GM23338 (cell line): ENCODE results near the gene PPP1R3A. TPM values are rescaled to one million over a fixed set of nuclear protein-coding genes. Genes with fewer than 3 reads are reported as not detected.

Source experiments
- ATAC-seq: fragments of 200-7000 bp; cut with Tn5 transposase; 3 replicates; pipeline ENCODE4 v1.9.1; 2020
- DNase-seq: peaks from one replicate; pipeline ENCODE4 v3.0.0-alpha.2; 2015; ENCODE audit warnings: low spot score
- H2AFZ ChIP-seq: fragments of 200-600 bp; sonication (generic); 2 replicates; pipeline ENCODE4 v1.8.0; 2016; ENCODE audit warnings: antibody characterized with exemption, mild to moderate bottlenecking, moderate library complexity
- H3F3A ChIP-seq: fragments of 200-600 bp; sonication (generic); replicated peaks from 2 replicates; pipeline ENCODE4 v1.8.0; 2017; ENCODE audit warnings: antibody characterized with exemption, mixed run types, low read depth
- H3K27ac ChIP-seq: fragments of 200-600 bp; sonication (generic); 2 replicates; pipeline ENCODE4 v1.6.1; 2016; ENCODE audit warnings: low read depth
- H3K27me3 ChIP-seq: fragments of 200-600 bp; sonication (generic); 2 replicates; pipeline ENCODE4 v1.8.0; 2016; ENCODE audit warnings: mild to moderate bottlenecking, mixed run types, moderate library complexity; ENCODE audit not compliant: insufficient read depth
- H3K36me3 ChIP-seq: fragments of 200-600 bp; sonication (generic); 2 replicates; pipeline ENCODE4 v1.8.0; 2016; ENCODE audit warnings: mild to moderate bottlenecking; ENCODE audit not compliant: insufficient read depth
- H3K4me1 ChIP-seq: fragments of 200-600 bp; sonication (generic); 2 replicates; pipeline ENCODE4 v1.8.0; 2016; ENCODE audit warnings: mild to moderate bottlenecking, moderate library complexity; ENCODE audit not compliant: insufficient read depth
- H3K4me2 ChIP-seq: fragments of 200-600 bp; sonication (generic); 2 replicates; pipeline ENCODE4 v1.7.1; 2017; ENCODE audit warnings: mixed run types
- H3K4me3 ChIP-seq: fragments of 200-600 bp; sonication (generic); 2 replicates; pipeline ENCODE4 v1.6.1; 2016; ENCODE audit warnings: mixed run types
- H3K79me2 ChIP-seq: fragments of 200-600 bp; sonication (generic); replicated peaks from 2 replicates; pipeline ENCODE4 v1.8.0; 2017; ENCODE audit warnings: mild to moderate bottlenecking; ENCODE audit not compliant: insufficient read depth
- H3K9me2 ChIP-seq: fragments of 200-600 bp; sonication (generic); 2 replicates; pipeline ENCODE4 v1.8.0; 2017; ENCODE audit not compliant: insufficient read depth
- H4K20me1 ChIP-seq: fragments of 200-600 bp; sonication (generic); replicated peaks from 2 replicates; pipeline ENCODE4 v1.8.0; 2017; ENCODE audit warnings: mild to moderate bottlenecking; ENCODE audit not compliant: insufficient read depth
- H3K27ac Mint-ChIP-seq: 2 replicates; pipeline ENCODE4 v1.8.0; 2020; ENCODE audit warnings: inconsistent platforms, mild to moderate bottlenecking, moderate library complexity, mixed read lengths
- H3K27me3 Mint-ChIP-seq: 3 replicates; pipeline ENCODE4 v1.8.0; 2022; ENCODE audit warnings: low read depth, mild to moderate bottlenecking, moderate library complexity, mixed read lengths, inconsistent platforms; ENCODE audit not compliant: insufficient read depth, poor library complexity
- H3K36me3 Mint-ChIP-seq: 3 replicates; pipeline ENCODE4 v1.8.0; 2021; ENCODE audit warnings: low read depth, mild to moderate bottlenecking, inconsistent platforms, moderate library complexity, mixed read lengths
- H3K4me1 Mint-ChIP-seq: 3 replicates; pipeline ENCODE4 v1.8.0; 2020; ENCODE audit warnings: mild to moderate bottlenecking, inconsistent platforms, mixed read lengths
- H3K4me3 Mint-ChIP-seq: 3 replicates; pipeline ENCODE4 v1.8.0; 2021; ENCODE audit warnings: moderate library complexity, mild to moderate bottlenecking, inconsistent platforms, mixed read lengths
- H3K9me3 Mint-ChIP-seq: 3 replicates; pipeline ENCODE4 v1.8.0; 2020; ENCODE audit warnings: moderate library complexity, mild to moderate bottlenecking, inconsistent platforms, mixed read lengths
- CREB1 ChIP-seq: fragments of 250-450 bp; sonication (Bioruptor Pico); IDR thresholded peaks from 2 replicates; pipeline ENCODE4 v1.5.0; 2020; ENCODE audit warnings: low read depth, mild to moderate bottlenecking, moderate library complexity
- EZH2 ChIP-seq: fragments of 200-600 bp; sonication (generic); IDR thresholded peaks from one replicate; pipeline ENCODE4 v1.8.0; 2017; ENCODE audit warnings: antibody characterized with exemption, mild to moderate bottlenecking, low read depth; ENCODE audit not compliant: unreplicated experiment
- EZH2phosphoT487 ChIP-seq: fragments of 200-600 bp; sonication (generic); IDR thresholded peaks from one replicate; pipeline ENCODE4 v1.8.1; 2018; ENCODE audit warnings: antibody characterized with exemption; ENCODE audit not compliant: unreplicated experiment
- JUNB ChIP-seq: IDR thresholded peaks from one replicate; pipeline ENCODE4 v1.6.1; 2016; ENCODE audit warnings: antibody characterized with exemption; ENCODE audit not compliant: unreplicated experiment
- POLR2AphosphoS5 ChIP-seq: IDR thresholded peaks from 2 replicates; pipeline ENCODE4 v1.6.1; 2016; ENCODE audit warnings: antibody characterized with exemption, low read depth
- REST ChIP-seq: IDR thresholded peaks from one replicate; pipeline ENCODE4 v1.6.1; 2018; ENCODE audit warnings: antibody characterized with exemption; ENCODE audit not compliant: unreplicated experiment
- STAT1 ChIP-seq: IDR thresholded peaks from one replicate; pipeline ENCODE4 v1.6.1; 2016; ENCODE audit warnings: antibody characterized with exemption; ENCODE audit not compliant: unreplicated experiment
- ZNF114 ChIP-seq: fragments of 250-450 bp; sonication (Bioruptor Pico); IDR thresholded peaks from 2 replicates; pipeline ENCODE4 v1.5.0; 2020; ENCODE audit warnings: mild to moderate bottlenecking, moderate library complexity
- ZNF331 ChIP-seq: fragments of 250-450 bp; sonication (Bioruptor Pico); IDR thresholded peaks from 2 replicates; pipeline ENCODE4 v1.5.0; 2020; ENCODE audit warnings: low read depth, mild to moderate bottlenecking, moderate library complexity
- polyA plus RNA-seq: library from polyadenylated mRNA; unstranded; fragments of >200 nt; fragmentation: Nextera tagmentation; extraction: Ambion mirVana; gene quantifications from 2 replicates; pipeline ENCODE4 v1.2.1, GENCODE V29; 2016
- total RNA-seq: library from RNA; depleted of rRNA; stranded (reverse); fragments of >200 nt; shearing (Covaris generic); gene quantifications from 2 replicates; pipeline ENCODE4 v1.2.3, GENCODE V29; 2014
- TF ChIP-seq, protein P1 (sequence below): fragments of 250-450 bp; sonication (Bioruptor Pico); IDR thresholded peaks from 2 replicates; pipeline ENCODE4 v1.5.0; 2020; ENCODE audit warnings: mild to moderate bottlenecking, moderate library complexity
- TF ChIP-seq, protein P2 (sequence below), 2 experiments: fragments of 200-600 bp in 1 of 2; sonication (generic) in 1 of 2; conservative IDR thresholded peaks; 2 replicates each; pipeline versions ENCODE4 v1.5.1 to v1.6.1; 2016 to 2017; ENCODE audit warnings: antibody characterized with exemption in 2 of 2, low read depth in 2 of 2, mild to moderate bottlenecking in 2 of 2, moderate library complexity in 1 of 2

The PPP1R3A gene
- total and polyA plus RNA-seq, 2 experiments from 2014 or later: 0.28 TPM; not detected in 1

DNA sequence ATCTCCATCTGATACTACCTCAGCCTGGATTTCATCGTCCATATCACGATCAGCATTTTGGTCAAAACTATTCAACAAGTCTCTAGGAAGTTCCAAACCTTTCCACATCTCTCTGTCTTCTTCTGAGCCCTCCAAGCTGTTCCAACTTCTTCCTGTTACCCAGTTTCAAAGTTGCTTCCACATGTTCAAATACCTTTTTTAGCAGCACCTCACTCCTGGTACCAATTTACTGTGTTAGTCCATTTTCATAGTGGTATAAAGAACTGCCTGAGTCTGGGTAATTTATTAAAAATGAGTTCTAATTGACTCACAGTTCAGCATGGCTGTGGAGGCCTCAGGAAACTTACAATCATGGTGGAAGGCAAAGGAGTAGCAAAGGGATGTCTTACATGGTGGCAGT is 41.1 kb upstream of the PPP1R3A start:
- DNase-seq (no peak), ATAC-seq (no peak)
- peaks cover 41% of the 10 kb centered on the region for H3K9me3 Mint-ChIP-seq
- H3K4me3 Mint-ChIP-seq: no peak overlapping the region
- H3K27me3 Mint-ChIP-seq: no peaks in the 10 kb centered on the region
- Histone ChIP-seq H3K27ac (no peak overlapping the region), H2AFZ (no peak overlapping the region), H3K79me2 (no peaks in the 10 kb centered on the region), H3K4me3 (no peak overlapping the region), H3K27me3 (no peaks in the 10 kb centered on the region), H3K36me3 (peaks cover 4% of the 10 kb centered on the region; the same call in 1 of the 2 replicates), H3K9me2 (no peaks in the 10 kb centered on the region; the same call in 1 of the 2 replicates), H4K20me1 (no peaks in the 10 kb centered on the region), H3F3A (no peaks in the 10 kb centered on the region), H3K4me2 (no peak overlapping the region), H3K4me1 (no peaks in the 10 kb centered on the region)
- H3K36me3 Mint-ChIP-seq: peaks cover 24% of the 10 kb centered on the region
- no peak for TF ChIP-seq EZH2
- no peak for TF ChIP-seq STAT1
- no peak for TF ChIP-seq EZH2phosphoT487
- TF ChIP-seq, protein P1, sequence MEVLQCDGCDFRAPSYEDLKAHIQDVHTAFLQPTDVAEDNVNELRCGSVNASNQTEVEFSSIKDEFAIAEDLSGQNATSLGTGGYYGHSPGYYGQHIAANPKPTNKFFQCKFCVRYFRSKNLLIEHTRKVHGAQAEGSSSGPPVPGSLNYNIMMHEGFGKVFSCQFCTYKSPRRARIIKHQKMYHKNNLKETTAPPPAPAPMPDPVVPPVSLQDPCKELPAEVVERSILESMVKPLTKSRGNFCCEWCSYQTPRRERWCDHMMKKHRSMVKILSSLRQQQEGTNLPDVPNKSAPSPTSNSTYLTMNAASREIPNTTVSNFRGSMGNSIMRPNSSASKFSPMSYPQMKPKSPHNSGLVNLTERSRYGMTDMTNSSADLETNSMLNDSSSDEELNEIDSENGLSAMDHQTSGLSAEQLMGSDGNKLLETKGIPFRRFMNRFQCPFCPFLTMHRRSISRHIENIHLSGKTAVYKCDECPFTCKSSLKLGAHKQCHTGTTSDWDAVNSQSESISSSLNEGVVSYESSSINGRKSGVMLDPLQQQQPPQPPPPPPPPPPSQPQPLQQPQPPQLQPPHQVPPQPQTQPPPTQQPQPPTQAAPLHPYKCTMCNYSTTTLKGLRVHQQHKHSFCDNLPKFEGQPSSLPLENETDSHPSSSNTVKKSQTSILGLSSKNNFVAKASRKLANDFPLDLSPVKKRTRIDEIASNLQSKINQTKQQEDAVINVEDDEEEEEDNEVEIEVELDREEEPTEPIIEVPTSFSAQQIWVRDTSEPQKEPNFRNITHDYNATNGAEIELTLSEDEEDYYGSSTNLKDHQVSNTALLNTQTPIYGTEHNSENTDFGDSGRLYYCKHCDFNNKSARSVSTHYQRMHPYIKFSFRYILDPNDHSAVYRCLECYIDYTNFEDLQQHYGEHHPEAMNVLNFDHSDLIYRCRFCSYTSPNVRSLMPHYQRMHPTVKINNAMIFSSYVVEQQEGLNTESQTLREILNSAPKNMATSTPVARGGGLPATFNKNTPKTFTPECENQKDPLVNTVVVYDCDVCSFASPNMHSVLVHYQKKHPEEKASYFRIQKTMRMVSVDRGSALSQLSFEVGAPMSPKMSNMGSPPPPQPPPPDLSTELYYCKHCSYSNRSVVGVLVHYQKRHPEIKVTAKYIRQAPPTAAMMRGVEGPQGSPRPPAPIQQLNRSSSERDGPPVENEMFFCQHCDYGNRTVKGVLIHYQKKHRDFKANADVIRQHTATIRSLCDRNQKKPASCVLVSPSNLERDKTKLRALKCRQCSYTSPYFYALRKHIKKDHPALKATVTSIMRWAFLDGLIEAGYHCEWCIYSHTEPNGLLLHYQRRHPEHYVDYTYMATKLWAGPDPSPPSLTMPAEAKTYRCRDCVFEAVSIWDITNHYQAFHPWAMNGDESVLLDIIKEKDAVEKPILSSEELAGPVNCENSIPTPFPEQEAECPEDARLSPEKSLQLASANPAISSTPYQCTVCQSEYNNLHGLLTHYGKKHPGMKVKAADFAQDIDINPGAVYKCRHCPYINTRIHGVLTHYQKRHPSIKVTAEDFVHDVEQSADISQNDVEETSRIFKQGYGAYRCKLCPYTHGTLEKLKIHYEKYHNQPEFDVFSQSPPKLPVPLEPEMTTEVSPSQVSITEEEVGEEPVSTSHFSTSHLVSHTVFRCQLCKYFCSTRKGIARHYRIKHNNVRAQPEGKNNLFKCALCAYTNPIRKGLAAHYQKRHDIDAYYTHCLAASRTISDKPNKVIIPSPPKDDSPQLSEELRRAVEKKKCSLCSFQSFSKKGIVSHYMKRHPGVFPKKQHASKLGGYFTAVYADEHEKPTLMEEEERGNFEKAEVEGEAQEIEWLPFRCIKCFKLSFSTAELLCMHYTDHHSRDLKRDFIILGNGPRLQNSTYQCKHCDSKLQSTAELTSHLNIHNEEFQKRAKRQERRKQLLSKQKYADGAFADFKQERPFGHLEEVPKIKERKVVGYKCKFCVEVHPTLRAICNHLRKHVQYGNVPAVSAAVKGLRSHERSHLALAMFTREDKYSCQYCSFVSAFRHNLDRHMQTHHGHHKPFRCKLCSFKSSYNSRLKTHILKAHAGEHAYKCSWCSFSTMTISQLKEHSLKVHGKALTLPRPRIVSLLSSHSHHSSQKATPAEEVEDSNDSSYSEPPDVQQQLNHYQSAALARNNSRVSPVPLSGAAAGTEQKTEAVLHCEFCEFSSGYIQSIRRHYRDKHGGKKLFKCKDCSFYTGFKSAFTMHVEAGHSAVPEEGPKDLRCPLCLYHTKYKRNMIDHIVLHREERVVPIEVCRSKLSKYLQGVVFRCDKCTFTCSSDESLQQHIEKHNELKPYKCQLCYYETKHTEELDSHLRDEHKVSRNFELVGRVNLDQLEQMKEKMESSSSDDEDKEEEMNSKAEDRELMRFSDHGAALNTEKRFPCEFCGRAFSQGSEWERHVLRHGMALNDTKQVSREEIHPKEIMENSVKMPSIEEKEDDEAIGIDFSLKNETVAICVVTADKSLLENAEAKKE: no peak
- no peak for TF ChIP-seq ZNF114
- no peak for TF ChIP-seq REST
- TF ChIP-seq, protein P2, sequence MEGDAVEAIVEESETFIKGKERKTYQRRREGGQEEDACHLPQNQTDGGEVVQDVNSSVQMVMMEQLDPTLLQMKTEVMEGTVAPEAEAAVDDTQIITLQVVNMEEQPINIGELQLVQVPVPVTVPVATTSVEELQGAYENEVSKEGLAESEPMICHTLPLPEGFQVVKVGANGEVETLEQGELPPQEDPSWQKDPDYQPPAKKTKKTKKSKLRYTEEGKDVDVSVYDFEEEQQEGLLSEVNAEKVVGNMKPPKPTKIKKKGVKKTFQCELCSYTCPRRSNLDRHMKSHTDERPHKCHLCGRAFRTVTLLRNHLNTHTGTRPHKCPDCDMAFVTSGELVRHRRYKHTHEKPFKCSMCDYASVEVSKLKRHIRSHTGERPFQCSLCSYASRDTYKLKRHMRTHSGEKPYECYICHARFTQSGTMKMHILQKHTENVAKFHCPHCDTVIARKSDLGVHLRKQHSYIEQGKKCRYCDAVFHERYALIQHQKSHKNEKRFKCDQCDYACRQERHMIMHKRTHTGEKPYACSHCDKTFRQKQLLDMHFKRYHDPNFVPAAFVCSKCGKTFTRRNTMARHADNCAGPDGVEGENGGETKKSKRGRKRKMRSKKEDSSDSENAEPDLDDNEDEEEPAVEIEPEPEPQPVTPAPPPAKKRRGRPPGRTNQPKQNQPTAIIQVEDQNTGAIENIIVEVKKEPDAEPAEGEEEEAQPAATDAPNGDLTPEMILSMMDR (conservative IDR thresholded peaks at IDR 0.05; ENCODE audit: low read depth in 2 of 2): no peak
- no peak for TF ChIP-seq POLR2AphosphoS5
- no peak for TF ChIP-seq ZNF331
- no peak for TF ChIP-seq JUNB
- no peak for TF ChIP-seq CREB1 (CRISPR knock-in tag)
- H3K4me1 Mint-ChIP-seq: no peaks in the 10 kb centered on the region
- no peak overlapping the region for H3K27ac Mint-ChIP-seq
